Measurements from ENCODE around the gene PAWR.
"Not testable (repeated sequence)": the region's sequence is repeated elsewhere in the genome, so short reads cannot be mapped to it uniquely, and the experiment has no call there.

Gene PAWR

DNA sequence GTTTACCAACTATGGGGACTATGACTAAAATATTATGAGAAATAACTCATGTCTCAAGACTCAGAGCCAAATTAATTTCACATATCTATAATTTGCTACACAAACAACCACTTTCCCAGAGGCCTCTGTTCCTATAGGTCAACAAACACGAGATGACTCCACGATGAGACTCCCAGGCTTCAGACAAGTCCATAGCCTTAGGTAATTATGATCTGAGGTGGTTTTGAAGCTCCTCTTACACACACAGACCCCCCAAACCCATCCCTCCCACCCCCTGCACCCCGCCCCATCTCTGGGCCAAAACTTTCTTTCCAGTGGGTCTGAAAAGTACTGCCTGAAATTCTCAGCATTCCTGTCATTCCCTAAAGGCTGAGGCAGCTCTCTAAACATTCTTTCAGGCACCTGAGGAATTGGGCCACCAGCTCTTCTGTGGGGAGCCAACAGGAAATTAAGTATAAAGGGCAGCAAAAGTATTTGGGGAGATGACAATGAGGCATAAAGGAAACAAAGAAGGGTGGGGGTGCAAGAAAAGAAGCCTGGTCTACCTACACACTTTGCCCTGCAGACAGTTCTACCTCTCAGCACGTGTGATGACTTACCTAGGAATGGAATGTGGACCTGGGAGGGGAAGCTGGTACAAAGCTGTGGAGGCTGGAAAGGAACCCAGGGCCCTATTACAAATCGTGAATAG lies 143.6 kb downstream of the PAWR start:
- peak; percentile 65 to 92 for DNase-seq (ENCODE audit: low read depth in 2 of 2)
- H3K4me3 ChIP-seq (replicated peaks in 1 of 2; ENCODE audit: low read depth in 2 of 2, low read length in 2 of 2): no peak overlapping the region
- TF ChIP-seq, protein P1, sequence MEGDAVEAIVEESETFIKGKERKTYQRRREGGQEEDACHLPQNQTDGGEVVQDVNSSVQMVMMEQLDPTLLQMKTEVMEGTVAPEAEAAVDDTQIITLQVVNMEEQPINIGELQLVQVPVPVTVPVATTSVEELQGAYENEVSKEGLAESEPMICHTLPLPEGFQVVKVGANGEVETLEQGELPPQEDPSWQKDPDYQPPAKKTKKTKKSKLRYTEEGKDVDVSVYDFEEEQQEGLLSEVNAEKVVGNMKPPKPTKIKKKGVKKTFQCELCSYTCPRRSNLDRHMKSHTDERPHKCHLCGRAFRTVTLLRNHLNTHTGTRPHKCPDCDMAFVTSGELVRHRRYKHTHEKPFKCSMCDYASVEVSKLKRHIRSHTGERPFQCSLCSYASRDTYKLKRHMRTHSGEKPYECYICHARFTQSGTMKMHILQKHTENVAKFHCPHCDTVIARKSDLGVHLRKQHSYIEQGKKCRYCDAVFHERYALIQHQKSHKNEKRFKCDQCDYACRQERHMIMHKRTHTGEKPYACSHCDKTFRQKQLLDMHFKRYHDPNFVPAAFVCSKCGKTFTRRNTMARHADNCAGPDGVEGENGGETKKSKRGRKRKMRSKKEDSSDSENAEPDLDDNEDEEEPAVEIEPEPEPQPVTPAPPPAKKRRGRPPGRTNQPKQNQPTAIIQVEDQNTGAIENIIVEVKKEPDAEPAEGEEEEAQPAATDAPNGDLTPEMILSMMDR (IDR thresholded peaks at IDR 0.05; ENCODE audit: low read depth, low read length): no peak

DNA sequence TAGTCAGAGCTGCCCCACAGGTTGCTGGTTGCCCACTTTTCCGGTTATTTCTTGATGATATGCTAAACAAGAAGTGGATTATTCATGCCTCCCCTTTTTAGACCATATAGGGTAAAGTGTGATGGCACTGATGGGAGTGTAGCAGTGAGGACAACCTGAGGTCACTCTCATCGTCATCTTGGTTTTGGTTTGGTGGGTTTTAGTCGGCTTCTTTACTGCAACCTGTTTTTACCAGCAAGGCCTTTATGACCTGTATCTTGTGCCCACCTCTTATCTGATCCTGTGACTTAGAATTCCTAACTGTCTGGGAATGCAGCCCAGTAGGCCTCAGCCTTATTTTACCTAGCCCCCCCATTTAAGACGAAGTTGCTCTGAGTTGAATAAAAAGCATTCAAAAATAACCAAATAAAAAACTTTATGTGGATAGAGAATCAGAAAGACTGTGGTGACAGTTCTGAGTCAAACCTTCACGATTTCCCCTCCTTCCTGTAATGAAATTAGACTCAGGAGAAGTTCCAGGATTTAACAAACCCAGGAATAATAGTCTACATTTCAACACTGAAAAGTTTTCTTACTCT lies 144.2 kb downstream of the PAWR start:
- H3K4me3 ChIP-seq (replicated peaks in 1 of 2; ENCODE audit: low read depth in 2 of 2, low read length in 2 of 2): no peak overlapping the region
- TF ChIP-seq, protein P1 (IDR thresholded peaks at IDR 0.05; ENCODE audit: low read depth, low read length): no peak
- DNase-seq (ENCODE audit: low read depth in 2 of 2): no peak

DNA sequence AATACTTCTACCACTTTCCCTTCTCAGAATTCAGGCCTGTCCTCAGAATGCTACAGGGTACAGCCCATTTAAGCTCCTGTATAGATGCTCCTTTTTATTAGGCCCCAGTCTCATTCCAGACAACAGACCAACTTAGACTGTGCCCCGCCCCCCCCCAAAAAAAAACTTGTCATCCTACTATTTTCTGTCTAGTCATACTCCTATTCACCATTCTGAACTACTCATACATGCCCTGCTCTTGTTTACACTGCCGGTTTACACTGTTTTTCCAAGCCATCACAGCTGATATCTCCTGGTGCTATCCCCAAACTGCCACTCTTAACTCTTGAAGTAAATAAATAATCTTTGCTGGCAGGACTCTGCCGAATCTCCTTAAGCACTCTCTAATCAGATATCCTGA lies 146.3 kb downstream of the PAWR start:
- peak in 1 of 2 donors; percentile 67 for DNase-seq (ENCODE audit: low read depth in 2 of 2)
- not testable (repeated sequence) for H3K4me3 ChIP-seq (replicated peaks in 1 of 2; ENCODE audit: low read depth in 2 of 2, low read length in 2 of 2)

DNA sequence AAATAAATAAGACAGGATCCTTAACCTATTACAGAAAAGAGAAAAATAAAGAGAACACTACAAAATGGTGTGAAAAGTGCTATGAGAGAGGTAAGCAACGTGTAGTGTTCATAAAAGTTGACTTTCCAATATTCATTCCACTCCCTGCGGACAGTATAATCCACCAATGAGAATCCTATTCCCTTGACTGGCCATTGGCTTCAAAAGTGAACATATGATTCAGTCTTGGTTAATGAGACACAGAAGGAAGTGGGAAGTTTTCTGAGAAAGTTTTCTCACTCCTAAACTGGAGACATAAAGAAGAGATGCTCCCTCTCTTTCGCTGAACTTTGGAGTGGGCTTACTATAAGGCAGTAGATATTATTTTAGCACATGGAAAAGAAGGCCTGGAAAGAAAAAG lies 153.1 kb downstream of the PAWR start:
- TF ChIP-seq, protein P1 (IDR thresholded peaks at IDR 0.05; ENCODE audit: low read depth, low read length): no peak
- H3K4me3 ChIP-seq (replicated peaks in 1 of 2; ENCODE audit: low read depth in 2 of 2, low read length in 2 of 2): no peak overlapping the region
- no peak for DNase-seq (ENCODE audit: low read depth in 2 of 2)

DNA sequence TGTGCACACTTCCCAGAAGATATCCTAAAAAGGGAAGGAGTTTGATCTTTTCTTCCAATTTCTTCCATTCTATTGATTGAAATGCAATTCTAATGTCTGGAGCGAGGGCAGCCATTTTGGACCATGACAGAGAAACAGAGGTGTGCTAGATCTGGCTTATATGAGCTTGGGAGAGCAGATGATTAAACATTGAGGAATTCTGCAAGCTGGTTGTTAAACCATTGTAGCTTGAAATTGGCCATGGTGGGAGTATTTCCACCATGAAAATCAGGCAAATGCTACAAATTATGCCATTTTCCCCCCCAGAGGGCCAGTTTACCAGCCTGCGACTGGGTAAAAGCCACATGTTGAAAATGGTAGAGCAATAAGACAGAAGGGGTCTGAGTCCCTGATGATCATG lies 155.0 kb downstream of the PAWR start:
- H3K4me3 ChIP-seq (replicated peaks in 1 of 2; ENCODE audit: low read depth in 2 of 2, low read length in 2 of 2): no peak overlapping the region
- TF ChIP-seq, protein P1 (IDR thresholded peaks at IDR 0.05; ENCODE audit: low read depth, low read length): no peak
- no peak for DNase-seq (ENCODE audit: low read depth in 2 of 2)

Data from cardiac fibroblast (primary cell).